Epithelial cell of proximal tubule (primary cell): ENCODE data around the gene RAB19. TPM values are rescaled to one million over a fixed set of nuclear protein-coding genes. Genes with fewer than 3 reads are reported as not detected.
A peak's percentile ranks its signal among the peaks of the same experiment; 100 is the strongest.
"Not testable (repeated sequence)": the region's sequence is repeated elsewhere in the genome, so short reads cannot be mapped to it uniquely, and the experiment has no call there.

ENCODE experiments used
- DNase-seq: peaks from one replicate; pipeline ENCODE4 v3.0.0-alpha.2; 2011; ENCODE audit warnings: low read depth
- H3K4me3 ChIP-seq: 2 replicates; pipeline ENCODE4 v1.5.1; 2011; ENCODE audit warnings: low read depth, mild to moderate bottlenecking, low read length
- CTCF ChIP-seq: conservative IDR thresholded peaks from 2 replicates; pipeline ENCODE4 v1.5.1; 2012; ENCODE audit warnings: low read depth, mild to moderate bottlenecking, low read length
- total RNA-seq: library from RNA; depleted of rRNA; stranded (reverse); fragments of >200 nt; gene quantifications from 2 replicates; pipeline ENCODE4 v1.2.3, GENCODE V29; 2015

Gene RAB19
- total RNA-seq, 1 donor from 2014 or later: 2.7 TPM

DNA sequence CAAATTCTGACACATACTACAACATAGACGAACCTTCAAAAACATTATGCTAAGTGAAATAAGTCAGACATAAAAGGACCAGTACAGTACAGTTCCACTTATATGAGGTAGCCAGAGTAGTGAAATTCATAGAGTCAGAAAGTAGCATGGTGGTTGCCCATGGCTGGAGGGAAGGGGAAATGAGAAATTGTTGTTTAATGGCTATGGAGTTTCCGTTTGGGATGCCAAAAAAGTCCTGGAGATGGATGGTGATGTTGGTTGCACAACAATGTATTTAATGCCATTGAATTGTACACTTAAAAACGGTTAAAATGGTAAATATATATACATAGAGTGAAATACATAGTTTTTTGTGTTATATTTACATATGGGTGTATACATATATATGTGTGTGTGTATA, 3.5 kb upstream of the RAB19 start:
- DNase-seq: no peak
- no peak overlapping the region for H3K4me3 ChIP-seq
- TF ChIP-seq CTCF: no peak

DNA sequence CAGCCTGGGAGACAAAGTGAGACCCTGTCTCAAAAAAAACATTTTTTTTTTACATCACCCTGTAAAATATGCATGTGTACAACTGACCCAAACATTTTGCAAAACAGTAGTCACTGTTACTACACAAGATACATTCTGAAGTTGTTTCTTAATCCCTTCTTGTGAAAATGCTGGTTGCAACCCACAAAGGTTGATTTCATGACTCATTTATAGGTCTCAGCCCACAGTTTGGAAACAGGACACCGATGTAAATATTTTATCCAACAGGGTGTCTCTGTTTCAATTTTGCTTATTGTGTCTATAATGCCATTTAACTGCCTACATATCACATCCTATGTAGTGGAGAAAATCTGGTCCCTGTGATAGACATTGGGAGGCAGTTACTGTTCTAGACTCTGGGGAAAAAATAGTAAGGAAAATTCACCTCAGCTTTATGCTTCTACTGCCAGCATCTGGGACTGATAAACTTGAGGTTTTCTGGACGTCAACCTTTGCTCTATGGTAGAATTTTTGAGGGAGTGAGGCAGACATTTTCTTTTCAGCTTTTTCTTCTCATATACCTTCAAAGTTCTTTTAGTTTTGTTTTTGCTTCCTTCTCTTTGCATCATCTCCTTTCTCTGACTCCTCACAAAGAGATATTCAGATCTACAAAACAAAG, 1.6 kb upstream of the RAB19 start:
- no peak for TF ChIP-seq CTCF
- DNase-seq: no peak
- H3K4me3 ChIP-seq: no peak overlapping the region

GRCh38 chr7:140404565-140405065, 757 bp downstream of the RAB19 start:
- H3K4me3 ChIP-seq: peak overlapping the region; percentile 67
- DNase-seq: peak; percentile 79
- no peak for TF ChIP-seq CTCF

GRCh38 chr7:140415361-140415760, 11.5 kb downstream of the RAB19 start:
- H3K4me3 ChIP-seq: no peak overlapping the region
- no peak for DNase-seq
- TF ChIP-seq CTCF: no peak

- not testable (repeated sequence) for DNase-seq
Measured at GRCh38 chr7:140415816-140416215, 12.0 kb downstream of the RAB19 start.

DNA sequence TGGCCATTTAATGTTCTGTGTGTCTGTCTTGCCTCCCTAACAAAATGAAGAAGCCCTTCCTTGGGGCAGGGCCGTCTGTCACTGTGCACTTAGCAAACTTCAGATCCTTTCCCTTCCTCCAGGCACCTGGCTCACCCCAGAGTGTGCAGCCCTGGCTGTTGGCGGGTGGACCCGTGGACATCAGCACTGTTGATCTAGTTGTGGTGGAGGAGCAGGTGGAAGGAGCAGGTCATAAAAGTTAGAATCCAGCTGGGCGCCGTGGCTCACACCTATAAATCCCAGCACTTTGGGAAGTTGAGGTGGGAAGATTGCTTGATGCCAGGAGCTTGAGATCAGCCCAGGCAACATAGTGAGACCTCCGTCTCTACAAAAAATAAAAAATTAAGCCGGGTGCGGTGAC, 12.7 kb downstream of the RAB19 start:
- TF ChIP-seq CTCF: no peak
- H3K4me3 ChIP-seq: no peak overlapping the region
- no peak for DNase-seq

More at GRCh38 chr7:140415816-140416215, 12.0 kb downstream of the RAB19 start:
- H3K4me3 ChIP-seq: not testable (repeated sequence)

DNA sequence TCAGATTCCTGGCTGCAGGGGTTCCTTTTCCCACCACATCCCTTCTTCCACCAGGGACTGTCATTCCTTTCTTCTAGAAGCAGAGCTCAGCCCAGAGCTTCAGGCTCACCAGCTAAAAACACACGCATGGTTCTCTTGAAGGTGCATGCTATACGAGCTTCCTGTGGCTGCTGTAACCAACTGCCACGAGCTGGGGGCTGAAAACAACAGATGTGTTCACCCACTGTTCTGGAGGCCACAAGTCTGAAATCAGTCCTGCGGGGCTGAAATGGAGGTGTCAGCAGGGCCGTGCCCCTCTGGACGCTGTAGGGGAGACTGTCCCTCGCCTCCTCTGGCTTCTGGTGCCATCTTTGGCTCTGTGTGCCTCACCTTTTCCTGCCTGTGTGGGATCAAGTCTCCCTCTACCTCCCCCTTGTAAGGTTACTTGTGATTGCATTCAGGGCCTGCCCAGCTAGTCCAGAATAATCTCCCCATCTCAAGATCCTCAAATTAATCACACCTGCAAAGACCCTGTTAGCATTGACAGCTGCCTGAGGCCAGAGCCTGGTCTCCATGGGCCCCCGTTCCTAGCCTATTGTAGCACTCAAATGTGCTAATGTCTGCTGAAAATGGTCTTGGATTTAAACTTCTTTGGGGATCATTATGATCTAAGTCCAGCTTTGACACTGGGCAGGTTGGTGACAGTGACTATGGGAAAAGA, 13.7 kb downstream of the RAB19 start:
- no peak for DNase-seq
- no peak for TF ChIP-seq CTCF
- no peak overlapping the region for H3K4me3 ChIP-seq

DNA sequence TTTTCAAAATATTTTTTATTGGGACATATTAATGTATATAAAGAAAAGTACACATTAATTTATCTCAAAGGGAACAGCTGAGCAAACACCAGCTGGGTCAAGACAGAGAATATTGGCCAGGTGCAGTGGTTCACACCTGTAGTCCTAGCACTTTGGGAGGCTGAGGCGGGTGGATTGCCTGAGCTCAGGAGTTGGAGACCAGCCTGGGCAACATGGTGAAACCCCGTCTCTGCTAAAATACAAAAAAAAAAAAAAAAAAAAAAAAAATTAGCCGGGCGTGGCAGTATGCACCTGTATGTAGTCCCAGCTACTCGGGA, 14.3 kb downstream of the RAB19 start:
- not testable (repeated sequence) for H3K4me3 ChIP-seq, DNase-seq
